GM12878 (cell line): ENCODE measurements around the gene CELF6. TPM values are rescaled to one million over a fixed set of nuclear protein-coding genes. Genes with fewer than 3 reads are reported as not detected.

Experiments
- HDAC6 ChIP-seq: fragments of 200-600 bp; sonication (generic); IDR thresholded peaks from one replicate; pipeline ENCODE4 v1.8.0; 2017; ENCODE audit warnings: antibody characterized with exemption; ENCODE audit not compliant: unreplicated experiment
- JUNB ChIP-seq: IDR thresholded peaks from 2 replicates; pipeline ENCODE4 v1.6.1; 2016; ENCODE audit warnings: antibody characterized with exemption, mild to moderate bottlenecking
- MEF2A ChIP-seq: IDR thresholded peaks from 2 replicates; pipeline ENCODE4 v1.6.1; 2011; ENCODE audit warnings: low read depth, mild to moderate bottlenecking, low read length, moderate library complexity; ENCODE audit not compliant: insufficient read depth
- MEF2B ChIP-seq: fragments of 450-650 bp; IDR thresholded peaks from 2 replicates; pipeline ENCODE4 v1.6.1; 2018; ENCODE audit warnings: mild to moderate bottlenecking, moderate library complexity; ENCODE audit not compliant: partially characterized antibody, poor library complexity, severe bottlenecking
- SRF ChIP-seq, 2 experiments: IDR thresholded peaks; 2 replicates each; pipeline ENCODE4 v1.6.1; 2011; ENCODE audit warnings: low read depth in 2 of 2, low read length in 2 of 2, mild to moderate bottlenecking in 1 of 2, moderate library complexity in 1 of 2
- TCF12 ChIP-seq: IDR thresholded peaks from 2 replicates; pipeline ENCODE4 v1.6.1; 2011; ENCODE audit warnings: low read depth, mild to moderate bottlenecking, low read length
- ZNF384 ChIP-seq: IDR thresholded peaks from 2 replicates; pipeline ENCODE4 v1.6.1; 2012; ENCODE audit warnings: low read depth, mild to moderate bottlenecking, low read length, improper control_type of control experiment, borderline replicate concordance
- polyA plus RNA-seq, 11 experiments: library from polyadenylated mRNA; depleted of rRNA in 4 of 11; unstranded in 6 of 11; stranded (reverse) in 5 of 11; fragments of >200 nt; fragmentation: Nextera tagmentation in 4 of 11; fragmentation: Illumina TruSeq in 1 of 11; extraction: Ambion mirVana in 4 of 11; extraction: Trizol in 1 of 11; gene quantifications; 1 replicate in 1 of 11; 2 replicates in 10 of 11; pipeline versions ENCODE4 v1.2.1 to v1.2.3, GENCODE V29; 2011 to 2016; ENCODE audit warnings: inconsistent platforms in 2 of 11, missing spikeins in 2 of 11, low read depth in 1 of 11
- total RNA-seq, 4 experiments: library from RNA; depleted of rRNA in 3 of 4; stranded (reverse); fragments of >200 nt in 3 of 4; fragmentation: Illumina TruSeq in 1 of 4; extraction: Trizol in 1 of 4; gene quantifications; 2 replicates each; pipeline versions ENCODE4 v1.2.1 to v1.2.3, GENCODE V29; 2013 to 2021
- TF ChIP-seq, protein P1 (sequence below): IDR thresholded peaks from 2 replicates; pipeline ENCODE4 v1.6.1; 2012; ENCODE audit warnings: improper control_type of control experiment, low read depth, low read length; ENCODE audit not compliant: insufficient replicate concordance
- TF ChIP-seq, protein P2 (sequence below): fragments of 450-650 bp; IDR thresholded peaks from 2 replicates; pipeline ENCODE4 v1.6.1; 2017; ENCODE audit warnings: mild to moderate bottlenecking, moderate library complexity
- TF ChIP-seq, protein P3 (sequence below): fragments of 450-650 bp; formaldehyde crosslinking; IDR thresholded peaks from 2 replicates; pipeline ENCODE4 v1.4.0; 2020; ENCODE audit warnings: mild to moderate bottlenecking, moderate library complexity
- TF ChIP-seq, protein P4 (sequence below): fragments of 450-650 bp; IDR thresholded peaks from 2 replicates; pipeline ENCODE4 v1.6.1; 2016; ENCODE audit warnings: mild to moderate bottlenecking

The CELF6 gene
- total and polyA plus RNA-seq, 10 of the 15 experiments (the other 5 are each of a cell fraction or from before 2014, with no cell fraction given), result 0.06 to 0.54 (median 0.23) TPM; not detected in 1

DNA sequence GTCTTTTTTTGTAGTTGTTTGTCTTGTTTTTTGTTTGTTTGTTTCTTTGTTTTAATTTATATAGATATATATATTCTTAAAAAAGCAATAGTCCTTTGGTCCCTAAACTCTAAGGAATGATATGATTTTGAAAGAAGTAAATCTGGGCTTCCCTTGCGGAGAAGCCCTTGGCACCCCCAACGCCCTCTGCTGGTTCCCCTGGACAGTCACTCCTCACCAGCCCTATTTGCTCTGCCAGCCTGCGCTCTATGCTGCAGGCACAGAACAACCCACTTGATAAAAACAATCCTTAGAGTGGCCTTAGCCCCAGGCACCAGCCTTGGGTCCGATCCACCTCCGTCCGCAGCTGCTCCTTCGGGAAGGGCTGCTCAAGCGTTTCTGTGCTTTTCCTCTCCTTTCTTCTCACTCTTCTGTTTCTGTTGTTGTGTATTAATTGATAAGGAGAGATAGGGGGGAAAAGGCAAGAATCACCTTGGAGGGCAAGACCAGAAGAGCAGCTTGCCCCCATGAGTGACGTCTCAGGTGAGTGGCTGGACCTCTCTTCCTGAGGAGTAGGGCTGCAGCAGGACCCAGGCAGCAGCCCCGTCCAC lies 33.9 kb downstream of the CELF6 start (continued):
- TF ChIP-seq, protein P1, sequence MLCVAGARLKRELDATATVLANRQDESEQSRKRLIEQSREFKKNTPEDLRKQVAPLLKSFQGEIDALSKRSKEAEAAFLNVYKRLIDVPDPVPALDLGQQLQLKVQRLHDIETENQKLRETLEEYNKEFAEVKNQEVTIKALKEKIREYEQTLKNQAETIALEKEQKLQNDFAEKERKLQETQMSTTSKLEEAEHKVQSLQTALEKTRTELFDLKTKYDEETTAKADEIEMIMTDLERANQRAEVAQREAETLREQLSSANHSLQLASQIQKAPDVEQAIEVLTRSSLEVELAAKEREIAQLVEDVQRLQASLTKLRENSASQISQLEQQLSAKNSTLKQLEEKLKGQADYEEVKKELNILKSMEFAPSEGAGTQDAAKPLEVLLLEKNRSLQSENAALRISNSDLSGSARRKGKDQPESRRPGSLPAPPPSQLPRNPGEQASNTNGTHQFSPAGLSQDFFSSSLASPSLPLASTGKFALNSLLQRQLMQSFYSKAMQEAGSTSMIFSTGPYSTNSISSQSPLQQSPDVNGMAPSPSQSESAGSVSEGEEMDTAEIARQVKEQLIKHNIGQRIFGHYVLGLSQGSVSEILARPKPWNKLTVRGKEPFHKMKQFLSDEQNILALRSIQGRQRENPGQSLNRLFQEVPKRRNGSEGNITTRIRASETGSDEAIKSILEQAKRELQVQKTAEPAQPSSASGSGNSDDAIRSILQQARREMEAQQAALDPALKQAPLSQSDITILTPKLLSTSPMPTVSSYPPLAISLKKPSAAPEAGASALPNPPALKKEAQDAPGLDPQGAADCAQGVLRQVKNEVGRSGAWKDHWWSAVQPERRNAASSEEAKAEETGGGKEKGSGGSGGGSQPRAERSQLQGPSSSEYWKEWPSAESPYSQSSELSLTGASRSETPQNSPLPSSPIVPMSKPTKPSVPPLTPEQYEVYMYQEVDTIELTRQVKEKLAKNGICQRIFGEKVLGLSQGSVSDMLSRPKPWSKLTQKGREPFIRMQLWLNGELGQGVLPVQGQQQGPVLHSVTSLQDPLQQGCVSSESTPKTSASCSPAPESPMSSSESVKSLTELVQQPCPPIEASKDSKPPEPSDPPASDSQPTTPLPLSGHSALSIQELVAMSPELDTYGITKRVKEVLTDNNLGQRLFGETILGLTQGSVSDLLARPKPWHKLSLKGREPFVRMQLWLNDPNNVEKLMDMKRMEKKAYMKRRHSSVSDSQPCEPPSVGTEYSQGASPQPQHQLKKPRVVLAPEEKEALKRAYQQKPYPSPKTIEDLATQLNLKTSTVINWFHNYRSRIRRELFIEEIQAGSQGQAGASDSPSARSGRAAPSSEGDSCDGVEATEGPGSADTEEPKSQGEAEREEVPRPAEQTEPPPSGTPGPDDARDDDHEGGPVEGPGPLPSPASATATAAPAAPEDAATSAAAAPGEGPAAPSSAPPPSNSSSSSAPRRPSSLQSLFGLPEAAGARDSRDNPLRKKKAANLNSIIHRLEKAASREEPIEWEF, result no peak
- TF ChIP-seq, protein P2, sequence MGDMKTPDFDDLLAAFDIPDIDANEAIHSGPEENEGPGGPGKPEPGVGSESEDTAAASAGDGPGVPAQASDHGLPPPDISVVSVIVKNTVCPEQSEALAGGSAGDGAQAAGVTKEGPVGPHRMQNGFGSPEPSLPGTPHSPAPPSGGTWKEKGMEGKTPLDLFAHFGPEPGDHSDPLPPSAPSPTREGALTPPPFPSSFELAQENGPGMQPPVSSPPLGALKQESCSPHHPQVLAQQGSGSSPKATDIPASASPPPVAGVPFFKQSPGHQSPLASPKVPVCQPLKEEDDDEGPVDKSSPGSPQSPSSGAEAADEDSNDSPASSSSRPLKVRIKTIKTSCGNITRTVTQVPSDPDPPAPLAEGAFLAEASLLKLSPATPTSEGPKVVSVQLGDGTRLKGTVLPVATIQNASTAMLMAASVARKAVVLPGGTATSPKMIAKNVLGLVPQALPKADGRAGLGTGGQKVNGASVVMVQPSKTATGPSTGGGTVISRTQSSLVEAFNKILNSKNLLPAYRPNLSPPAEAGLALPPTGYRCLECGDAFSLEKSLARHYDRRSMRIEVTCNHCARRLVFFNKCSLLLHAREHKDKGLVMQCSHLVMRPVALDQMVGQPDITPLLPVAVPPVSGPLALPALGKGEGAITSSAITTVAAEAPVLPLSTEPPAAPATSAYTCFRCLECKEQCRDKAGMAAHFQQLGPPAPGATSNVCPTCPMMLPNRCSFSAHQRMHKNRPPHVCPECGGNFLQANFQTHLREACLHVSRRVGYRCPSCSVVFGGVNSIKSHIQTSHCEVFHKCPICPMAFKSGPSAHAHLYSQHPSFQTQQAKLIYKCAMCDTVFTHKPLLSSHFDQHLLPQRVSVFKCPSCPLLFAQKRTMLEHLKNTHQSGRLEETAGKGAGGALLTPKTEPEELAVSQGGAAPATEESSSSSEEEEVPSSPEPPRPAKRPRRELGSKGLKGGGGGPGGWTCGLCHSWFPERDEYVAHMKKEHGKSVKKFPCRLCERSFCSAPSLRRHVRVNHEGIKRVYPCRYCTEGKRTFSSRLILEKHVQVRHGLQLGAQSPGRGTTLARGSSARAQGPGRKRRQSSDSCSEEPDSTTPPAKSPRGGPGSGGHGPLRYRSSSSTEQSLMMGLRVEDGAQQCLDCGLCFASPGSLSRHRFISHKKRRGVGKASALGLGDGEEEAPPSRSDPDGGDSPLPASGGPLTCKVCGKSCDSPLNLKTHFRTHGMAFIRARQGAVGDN, result no peak
- TF ChIP-seq, protein P3, sequence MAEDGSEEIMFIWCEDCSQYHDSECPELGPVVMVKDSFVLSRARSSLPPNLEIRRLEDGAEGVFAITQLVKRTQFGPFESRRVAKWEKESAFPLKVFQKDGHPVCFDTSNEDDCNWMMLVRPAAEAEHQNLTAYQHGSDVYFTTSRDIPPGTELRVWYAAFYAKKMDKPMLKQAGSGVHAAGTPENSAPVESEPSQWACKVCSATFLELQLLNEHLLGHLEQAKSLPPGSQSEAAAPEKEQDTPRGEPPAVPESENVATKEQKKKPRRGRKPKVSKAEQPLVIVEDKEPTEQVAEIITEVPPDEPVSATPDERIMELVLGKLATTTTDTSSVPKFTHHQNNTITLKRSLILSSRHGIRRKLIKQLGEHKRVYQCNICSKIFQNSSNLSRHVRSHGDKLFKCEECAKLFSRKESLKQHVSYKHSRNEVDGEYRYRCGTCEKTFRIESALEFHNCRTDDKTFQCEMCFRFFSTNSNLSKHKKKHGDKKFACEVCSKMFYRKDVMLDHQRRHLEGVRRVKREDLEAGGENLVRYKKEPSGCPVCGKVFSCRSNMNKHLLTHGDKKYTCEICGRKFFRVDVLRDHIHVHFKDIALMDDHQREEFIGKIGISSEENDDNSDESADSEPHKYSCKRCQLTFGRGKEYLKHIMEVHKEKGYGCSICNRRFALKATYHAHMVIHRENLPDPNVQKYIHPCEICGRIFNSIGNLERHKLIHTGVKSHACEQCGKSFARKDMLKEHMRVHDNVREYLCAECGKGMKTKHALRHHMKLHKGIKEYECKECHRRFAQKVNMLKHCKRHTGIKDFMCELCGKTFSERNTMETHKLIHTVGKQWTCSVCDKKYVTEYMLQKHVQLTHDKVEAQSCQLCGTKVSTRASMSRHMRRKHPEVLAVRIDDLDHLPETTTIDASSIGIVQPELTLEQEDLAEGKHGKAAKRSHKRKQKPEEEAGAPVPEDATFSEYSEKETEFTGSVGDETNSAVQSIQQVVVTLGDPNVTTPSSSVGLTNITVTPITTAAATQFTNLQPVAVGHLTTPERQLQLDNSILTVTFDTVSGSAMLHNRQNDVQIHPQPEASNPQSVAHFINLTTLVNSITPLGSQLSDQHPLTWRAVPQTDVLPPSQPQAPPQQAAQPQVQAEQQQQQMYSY (CRISPR knock-in tag), result no peak
- TF ChIP-seq, protein P4, sequence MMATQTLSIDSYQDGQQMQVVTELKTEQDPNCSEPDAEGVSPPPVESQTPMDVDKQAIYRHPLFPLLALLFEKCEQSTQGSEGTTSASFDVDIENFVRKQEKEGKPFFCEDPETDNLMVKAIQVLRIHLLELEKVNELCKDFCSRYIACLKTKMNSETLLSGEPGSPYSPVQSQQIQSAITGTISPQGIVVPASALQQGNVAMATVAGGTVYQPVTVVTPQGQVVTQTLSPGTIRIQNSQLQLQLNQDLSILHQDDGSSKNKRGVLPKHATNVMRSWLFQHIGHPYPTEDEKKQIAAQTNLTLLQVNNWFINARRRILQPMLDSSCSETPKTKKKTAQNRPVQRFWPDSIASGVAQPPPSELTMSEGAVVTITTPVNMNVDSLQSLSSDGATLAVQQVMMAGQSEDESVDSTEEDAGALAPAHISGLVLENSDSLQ, result no peak
- TF ChIP-seq MEF2A (no peak), HDAC6 (no peak), TCF12 (no peak), SRF (IDR thresholded peaks at IDR 0.05; ENCODE audit: low read depth in 2 of 2, low read length in 2 of 2) (no peak), JUNB (no peak), ZNF384 (no peak), MEF2B (no peak)
- TF ChIP-seq, all 136 proteins: peak for 3
